ENCODE data around the gene ATP5PO.

GRCh38 chr21:33937931-33938339 lies 22.3 kb upstream of the ATP5PO start:
- TF ChIP-seq, protein P1, sequence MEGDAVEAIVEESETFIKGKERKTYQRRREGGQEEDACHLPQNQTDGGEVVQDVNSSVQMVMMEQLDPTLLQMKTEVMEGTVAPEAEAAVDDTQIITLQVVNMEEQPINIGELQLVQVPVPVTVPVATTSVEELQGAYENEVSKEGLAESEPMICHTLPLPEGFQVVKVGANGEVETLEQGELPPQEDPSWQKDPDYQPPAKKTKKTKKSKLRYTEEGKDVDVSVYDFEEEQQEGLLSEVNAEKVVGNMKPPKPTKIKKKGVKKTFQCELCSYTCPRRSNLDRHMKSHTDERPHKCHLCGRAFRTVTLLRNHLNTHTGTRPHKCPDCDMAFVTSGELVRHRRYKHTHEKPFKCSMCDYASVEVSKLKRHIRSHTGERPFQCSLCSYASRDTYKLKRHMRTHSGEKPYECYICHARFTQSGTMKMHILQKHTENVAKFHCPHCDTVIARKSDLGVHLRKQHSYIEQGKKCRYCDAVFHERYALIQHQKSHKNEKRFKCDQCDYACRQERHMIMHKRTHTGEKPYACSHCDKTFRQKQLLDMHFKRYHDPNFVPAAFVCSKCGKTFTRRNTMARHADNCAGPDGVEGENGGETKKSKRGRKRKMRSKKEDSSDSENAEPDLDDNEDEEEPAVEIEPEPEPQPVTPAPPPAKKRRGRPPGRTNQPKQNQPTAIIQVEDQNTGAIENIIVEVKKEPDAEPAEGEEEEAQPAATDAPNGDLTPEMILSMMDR (IDR thresholded peaks at IDR 0.05), result no peak
- TF ChIP-seq USF1 (CRISPR knock-in tag; IDR thresholded peaks at IDR 0.05), result no peak
- TF ChIP-seq, protein P2, sequence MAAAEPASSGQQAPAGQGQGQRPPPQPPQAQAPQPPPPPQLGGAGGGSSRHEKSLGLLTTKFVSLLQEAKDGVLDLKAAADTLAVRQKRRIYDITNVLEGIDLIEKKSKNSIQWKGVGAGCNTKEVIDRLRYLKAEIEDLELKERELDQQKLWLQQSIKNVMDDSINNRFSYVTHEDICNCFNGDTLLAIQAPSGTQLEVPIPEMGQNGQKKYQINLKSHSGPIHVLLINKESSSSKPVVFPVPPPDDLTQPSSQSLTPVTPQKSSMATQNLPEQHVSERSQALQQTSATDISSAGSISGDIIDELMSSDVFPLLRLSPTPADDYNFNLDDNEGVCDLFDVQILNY (CRISPR knock-in tag; IDR thresholded peaks at IDR 0.05), result no peak

All from WTC11 (cell line).